ENCODE measurements around the gene ROBO1. TPM values are rescaled to one million over a fixed set of nuclear protein-coding genes. Genes with fewer than 3 reads are reported as not detected.
A peak's percentile ranks its signal among the peaks of the same experiment; 100 is the strongest.

The ROBO1 gene
- total and polyA plus RNA-seq, 2 experiments from 2014 or later: 18.8 to 31.9 TPM

DNA sequence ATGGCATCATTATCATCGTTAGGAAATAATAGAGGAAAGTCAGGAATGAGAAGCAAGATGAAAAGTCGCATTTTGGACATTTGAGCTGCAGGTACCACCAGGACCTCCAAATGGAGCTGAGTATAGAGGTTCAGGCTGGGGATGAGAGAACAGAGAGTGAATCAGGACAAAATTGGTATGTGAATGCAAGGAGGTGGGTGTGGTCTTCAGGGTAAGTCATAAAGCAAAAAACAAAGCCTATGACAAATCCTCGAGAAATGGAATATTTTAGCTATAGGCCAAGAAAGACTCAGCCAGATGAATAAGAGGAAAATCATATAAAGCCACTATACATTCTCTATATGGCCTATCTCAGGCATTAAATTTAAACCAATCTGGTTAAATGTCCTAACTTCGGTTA lies 841.3 kb downstream of the ROBO1 start:
- H3K4me2 ChIP-seq (ENCODE audit: unreplicated experiment): no peak overlapping the region
- H3K9me2 ChIP-seq (ENCODE audit: insufficient read depth): no peaks in the 10 kb centered on the region
- H3K27me3 ChIP-seq (replicated peaks; ENCODE audit: insufficient read depth): no peaks in the 10 kb centered on the region
- no peaks in the 10 kb centered on the region for H3K9me3 ChIP-seq (ENCODE audit: low read depth)
- TF ChIP-seq EZH2phosphoT487 (IDR thresholded peaks at IDR 0.05; ENCODE audit: insufficient read depth, low read depth) (no peak), EZH2 (IDR thresholded peaks at IDR 0.05; ENCODE audit: insufficient read depth, poor library complexity, severe bottlenecking) (no peak)
- 96 to 97% methylated on average over 4 of the region's 4 CpGs for WGBS, 2 experiments (ENCODE audit: low coverage in 1 of 2, low lambda C conversion rate in 2 of 2, missing lambda C conversion rate in 2 of 2)
- H3K36me3 ChIP-seq (ENCODE audit: low read depth): no peaks in the 10 kb centered on the region
- H3K9ac ChIP-seq: no peak overlapping the region
- no peaks in the 10 kb centered on the region for H3K4me1 ChIP-seq (ENCODE audit: insufficient read depth)
- DNase-seq: peak; percentile 36
- H3K4me3 ChIP-seq: no peak overlapping the region
- peaks cover 20% of the 10 kb centered on the region; the same call in 1 of the 2 replicates for H3K79me2 ChIP-seq (ENCODE audit: insufficient read depth)
- no peaks in the 10 kb centered on the region for H3F3A ChIP-seq (ENCODE audit: insufficient read depth)
- no peak overlapping the region for H3K27ac ChIP-seq
- no peaks in the 10 kb centered on the region for H4K20me1 ChIP-seq (ENCODE audit: insufficient read depth)
- in situ Hi-C loops (cut with MboI): no loop called here
- no peak overlapping the region for H2AFZ ChIP-seq

GRCh38 chr3:78924711-78925110 lies 843.1 kb downstream of the ROBO1 start:
- Histone ChIP-seq H3K27ac (no peak overlapping the region), H3K4me1 (ENCODE audit: insufficient read depth) (peaks cover 2% of the 10 kb centered on the region; the same call in 1 of the 2 replicates), H3K9me2 (ENCODE audit: insufficient read depth) (no peaks in the 10 kb centered on the region), H3K27me3 (replicated peaks; ENCODE audit: insufficient read depth) (no peaks in the 10 kb centered on the region), H3K4me3 (no peak overlapping the region), H2AFZ (no peak overlapping the region), H4K20me1 (ENCODE audit: insufficient read depth) (no peaks in the 10 kb centered on the region), H3F3A (ENCODE audit: insufficient read depth) (peaks cover 4% of the 10 kb centered on the region), H3K36me3 (ENCODE audit: low read depth) (no peaks in the 10 kb centered on the region), H3K9me3 (ENCODE audit: low read depth) (no peaks in the 10 kb centered on the region), H3K9ac (no peak overlapping the region), H3K79me2 (ENCODE audit: insufficient read depth) (peaks cover 20% of the 10 kb centered on the region), H3K4me2 (ENCODE audit: unreplicated experiment) (no peak overlapping the region)
- TF ChIP-seq EZH2phosphoT487 (IDR thresholded peaks at IDR 0.05; ENCODE audit: insufficient read depth, low read depth) (no peak), EZH2 (IDR thresholded peaks at IDR 0.05; ENCODE audit: insufficient read depth, poor library complexity, severe bottlenecking) (no peak)
- in situ Hi-C loops (cut with MboI): no loop called here
- DNase-seq: no peak
- WGBS, 2 experiments (ENCODE audit: low coverage in 1 of 2, low lambda C conversion rate in 2 of 2, missing lambda C conversion rate in 2 of 2): 93 to 100% methylated on average over 1 of the region's 1 CpG

DNA sequence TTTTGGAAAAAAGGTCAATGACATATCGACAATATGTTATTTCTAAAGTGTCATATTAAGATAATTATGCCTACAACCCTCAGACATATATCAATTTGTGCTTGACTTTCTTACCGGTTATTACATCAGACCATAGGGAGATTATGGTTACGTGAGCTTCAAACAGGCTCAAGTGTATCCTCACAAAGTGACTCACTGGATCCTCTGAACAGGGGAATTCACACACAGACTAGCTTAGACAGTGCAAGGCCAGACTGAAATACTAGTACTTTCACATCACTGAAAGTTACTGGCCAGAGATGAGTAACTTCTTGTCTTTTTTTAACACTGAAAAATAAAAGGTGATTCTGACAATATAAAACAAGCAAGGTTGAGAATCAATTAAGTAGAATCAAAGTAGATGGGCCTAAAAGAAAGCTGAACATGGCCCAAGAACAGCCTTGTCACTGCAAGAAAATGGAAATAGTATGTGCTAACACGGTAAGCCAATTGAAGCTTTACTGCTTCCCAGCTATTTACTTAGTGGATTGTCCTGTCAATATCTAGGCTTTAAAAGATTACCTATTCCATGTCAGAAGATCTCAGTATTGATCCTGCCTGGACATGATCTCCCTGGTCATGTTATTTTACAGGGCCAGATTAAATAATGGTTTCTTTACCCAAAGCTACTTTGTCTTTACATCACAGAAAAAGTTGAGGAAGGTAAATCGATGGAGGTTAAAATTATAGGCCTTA lies 848.6 kb downstream of the ROBO1 start:
- peak overlapping the region; percentile 26 for H3K4me2 ChIP-seq (ENCODE audit: unreplicated experiment)
- 84 to 87% methylated on average over 5 of the region's 5 CpGs for WGBS, 2 experiments (ENCODE audit: low coverage in 1 of 2, low lambda C conversion rate in 2 of 2, missing lambda C conversion rate in 2 of 2)
- peaks cover 25% of the 10 kb centered on the region for H3F3A ChIP-seq (ENCODE audit: insufficient read depth)
- no peaks in the 10 kb centered on the region for H4K20me1 ChIP-seq (ENCODE audit: insufficient read depth)
- no peaks in the 10 kb centered on the region for H3K36me3 ChIP-seq (ENCODE audit: low read depth)
- peak overlapping the region; percentile 80 for H3K27ac ChIP-seq
- in situ Hi-C loops (cut with MboI): no loop called here
- no peaks in the 10 kb centered on the region for H3K9me3 ChIP-seq (ENCODE audit: low read depth)
- H3K27me3 ChIP-seq (replicated peaks; ENCODE audit: insufficient read depth): no peaks in the 10 kb centered on the region
- H3K4me3 ChIP-seq: no peak overlapping the region
- peak overlapping the region; percentile 45 for H3K9ac ChIP-seq
- DNase-seq: peak; percentile 91
- H2AFZ ChIP-seq: peak overlapping the region; percentile 18; the same call in 1 of the 2 replicates
- H3K79me2 ChIP-seq (ENCODE audit: insufficient read depth): peaks cover 15% of the 10 kb centered on the region
- H3K4me1 ChIP-seq (ENCODE audit: insufficient read depth): peaks cover 21% of the 10 kb centered on the region
- no peaks in the 10 kb centered on the region for H3K9me2 ChIP-seq (ENCODE audit: insufficient read depth)
- TF ChIP-seq EZH2 (IDR thresholded peaks at IDR 0.05; ENCODE audit: insufficient read depth, poor library complexity, severe bottlenecking) (no peak), EZH2phosphoT487 (IDR thresholded peaks at IDR 0.05; ENCODE audit: insufficient read depth, low read depth) (no peak)

DNA sequence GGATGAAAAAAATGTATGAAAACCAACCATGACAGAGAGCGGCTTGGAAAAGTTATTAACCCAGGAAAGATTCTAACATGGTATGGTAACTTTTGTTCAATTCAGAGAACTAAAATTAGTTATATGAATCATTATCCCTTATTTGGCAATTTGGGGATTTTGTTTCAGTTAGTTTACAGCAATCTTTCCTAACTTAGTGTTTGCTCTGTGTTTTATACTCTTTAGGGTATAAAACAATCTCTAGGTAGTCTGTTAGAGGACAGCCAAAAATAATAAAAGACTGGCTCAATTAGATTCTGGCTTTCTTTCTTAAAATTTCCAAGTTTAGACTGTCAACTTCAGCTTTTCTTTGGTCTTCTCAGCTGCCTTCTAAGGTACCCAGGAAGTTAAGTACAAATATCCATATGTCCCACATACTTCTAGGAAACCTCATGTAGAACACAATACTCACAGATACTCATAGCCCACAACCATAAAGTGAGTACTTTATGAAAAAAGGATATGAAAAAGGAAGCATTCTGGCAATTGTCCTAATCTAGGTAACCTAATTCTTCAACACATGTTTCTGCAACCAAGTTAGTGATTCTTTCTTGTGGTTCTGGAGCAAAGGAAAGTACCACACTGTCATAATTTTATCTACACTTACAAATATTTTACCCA lies 849.3 kb downstream of the ROBO1 start:
- H3K9ac ChIP-seq: peak overlapping the region; percentile 45
- peak; percentile 46 for DNase-seq

More for the DNA sequence above, 849.3 kb downstream of the ROBO1 start:
- Histone ChIP-seq H4K20me1 (ENCODE audit: insufficient read depth) (no peaks in the 10 kb centered on the region), H3K27me3 (replicated peaks; ENCODE audit: insufficient read depth) (no peaks in the 10 kb centered on the region), H3K36me3 (ENCODE audit: low read depth) (no peaks in the 10 kb centered on the region), H3K27ac (peak overlapping the region; percentile 80), H2AFZ (peak overlapping the region; percentile 18; the same call in 1 of the 2 replicates), H3F3A (ENCODE audit: insufficient read depth) (peaks cover 25% of the 10 kb centered on the region), H3K4me1 (ENCODE audit: insufficient read depth) (peaks cover 21% of the 10 kb centered on the region), H3K9me3 (ENCODE audit: low read depth) (no peaks in the 10 kb centered on the region), H3K79me2 (ENCODE audit: insufficient read depth) (peaks cover 15% of the 10 kb centered on the region), H3K4me2 (ENCODE audit: unreplicated experiment) (peak overlapping the region; percentile 26), H3K9me2 (ENCODE audit: insufficient read depth) (no peaks in the 10 kb centered on the region), H3K4me3 (no peak overlapping the region)
- TF ChIP-seq EZH2 (IDR thresholded peaks at IDR 0.05; ENCODE audit: insufficient read depth, poor library complexity, severe bottlenecking) (no peak), EZH2phosphoT487 (IDR thresholded peaks at IDR 0.05; ENCODE audit: insufficient read depth, low read depth) (no peak)
- in situ Hi-C loops (cut with MboI): no loop called here
- 97 to 100% methylated on average over 1 of the region's 1 CpG for WGBS, 2 experiments (ENCODE audit: low coverage in 1 of 2, low lambda C conversion rate in 2 of 2, missing lambda C conversion rate in 2 of 2)
